UCSD-AML1 (cell line): ENCODE results near the gene USP32.

Experiments
- DNase-seq: peaks from one replicate; lab custom pipeline; 2025; ENCODE audit not compliant: unreplicated experiment; lab: John Stamatoyannopoulos, UW

The USP32 gene

DNA sequence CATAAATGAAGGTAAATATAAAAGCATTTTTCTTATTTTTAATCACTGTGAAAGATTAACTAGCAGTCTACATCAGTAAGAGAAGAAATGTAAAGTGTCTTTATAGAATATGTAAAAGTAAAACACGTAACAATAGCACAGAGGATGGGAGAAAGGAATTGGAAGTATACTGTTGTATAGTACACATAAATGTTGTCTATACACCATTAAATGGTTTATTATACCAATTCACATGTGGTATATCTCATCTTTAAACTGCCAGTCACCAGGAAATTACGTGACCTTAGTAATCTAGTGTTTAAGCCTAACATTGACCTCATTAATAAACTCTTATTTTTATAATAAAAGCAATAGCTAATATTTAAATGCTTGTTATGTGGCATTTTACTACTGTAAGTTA is 87.4 kb downstream of the USP32 start:
- no peak for DNase-seq

DNA sequence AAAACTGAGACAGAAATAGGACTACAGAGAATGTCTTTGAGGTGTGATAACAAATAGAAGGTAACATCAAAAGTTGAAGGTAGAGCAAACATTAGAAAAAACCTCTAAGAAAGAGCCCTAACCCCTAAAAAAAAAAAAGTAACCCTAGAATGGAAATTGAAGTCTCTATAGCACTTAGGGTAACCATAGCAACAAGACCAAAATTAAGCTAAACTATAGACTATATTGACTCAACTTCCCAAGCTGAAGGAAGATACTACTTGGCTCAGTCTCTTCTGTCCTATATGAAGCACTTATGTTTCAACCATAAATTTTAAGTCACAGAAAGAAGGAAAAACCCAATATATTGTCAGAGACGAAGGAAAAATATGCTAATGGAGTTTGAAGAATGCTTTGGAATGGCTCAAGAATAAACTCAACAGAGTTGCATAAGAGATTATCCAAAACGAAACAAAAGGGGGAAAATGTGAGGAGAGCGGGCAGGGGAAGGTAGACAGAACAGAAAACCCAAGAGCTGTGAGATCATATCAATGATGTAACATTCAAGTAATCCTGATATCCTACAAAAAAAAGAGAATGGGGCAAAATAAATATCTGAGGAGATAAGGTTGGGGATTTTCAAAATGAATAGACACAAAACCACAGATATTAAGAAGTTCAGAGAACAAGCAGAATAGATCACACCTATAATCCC is 88.4 kb downstream of the USP32 start:
- no peak for DNase-seq

DNA sequence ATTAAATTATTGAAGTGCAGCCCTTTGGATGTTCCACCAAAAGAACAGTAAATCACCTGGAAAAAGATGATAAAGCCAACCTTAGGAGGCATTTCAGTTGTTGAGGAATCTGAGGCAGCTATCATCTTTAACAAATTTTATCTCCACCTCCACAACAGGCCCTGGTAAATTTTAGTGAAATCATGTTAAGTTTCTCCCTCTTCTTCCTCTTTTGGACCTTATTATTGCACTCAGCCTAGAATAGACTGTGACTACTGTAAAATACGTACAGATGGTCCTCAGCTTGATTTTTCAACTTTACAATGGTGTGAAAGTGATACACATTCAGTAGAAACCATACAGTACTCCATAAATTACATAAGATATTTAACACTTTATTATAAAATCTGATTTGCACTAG is 90.3 kb downstream of the USP32 start:
- DNase-seq, result no peak

DNA sequence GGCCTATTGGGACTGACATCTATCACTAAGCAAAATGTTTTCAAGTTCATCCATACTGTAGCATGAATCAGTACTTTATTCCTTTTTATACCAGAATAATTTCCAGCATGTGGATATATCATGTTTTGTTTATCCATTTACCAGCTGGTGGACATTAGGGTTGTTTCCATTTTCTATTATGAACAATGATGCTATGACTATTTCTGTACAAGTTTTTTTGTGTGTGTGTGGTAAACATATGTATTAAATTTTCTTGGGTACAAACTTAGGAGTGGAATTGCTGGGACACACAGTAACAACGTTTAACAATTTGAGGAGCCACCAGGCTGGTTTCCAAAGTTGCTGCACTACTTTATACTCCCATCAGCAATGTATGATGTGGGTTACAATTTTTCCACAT is 91.0 kb downstream of the USP32 start:
- no peak for DNase-seq

DNA sequence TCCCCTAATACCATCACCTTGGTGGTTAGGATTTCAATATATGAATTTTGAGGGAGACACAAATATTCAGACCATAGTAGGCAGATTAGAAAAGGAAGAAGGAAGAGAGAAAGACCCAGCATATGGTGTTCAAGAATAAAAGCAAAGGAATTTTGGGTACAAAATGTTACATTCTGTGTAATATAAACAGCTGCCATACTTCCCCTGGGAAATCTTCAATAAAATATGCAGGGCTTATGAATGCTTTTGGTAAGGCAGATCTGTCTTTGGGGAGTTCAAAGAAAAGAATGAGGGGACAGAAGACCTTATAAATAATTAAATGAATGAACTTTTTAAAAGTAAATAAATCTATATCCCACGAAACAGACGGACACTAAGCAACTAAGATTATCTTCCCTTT is 91.9 kb downstream of the USP32 start:
- DNase-seq, result no peak

DNA sequence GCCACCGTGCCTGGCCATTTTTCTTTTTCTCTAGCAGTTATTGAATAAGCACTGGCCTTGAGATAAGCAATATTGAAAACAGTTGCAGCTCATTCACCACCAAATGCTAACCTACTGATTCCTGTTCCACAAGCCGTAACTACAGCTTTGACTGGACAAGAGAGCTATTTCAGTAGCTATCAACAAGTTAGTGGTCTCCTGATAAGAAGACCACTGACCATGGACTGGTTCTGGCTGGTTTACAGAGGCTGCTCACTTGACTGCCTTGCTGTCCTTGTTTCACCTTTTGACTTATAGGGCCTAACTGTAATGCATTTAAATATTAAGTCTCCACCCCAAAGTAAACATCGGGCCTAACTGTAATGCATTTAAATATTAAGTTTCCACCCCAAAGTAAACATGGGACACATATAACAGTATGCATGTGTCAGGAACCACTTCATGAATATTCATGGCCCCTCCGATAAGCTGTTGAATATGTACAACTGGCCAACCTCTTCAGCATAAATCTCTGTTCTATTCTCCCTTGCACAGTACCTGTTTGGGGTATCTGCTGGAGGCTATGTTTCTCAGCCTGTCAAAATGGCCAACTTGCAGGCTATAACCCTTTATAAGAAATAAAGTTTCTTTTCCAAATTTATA is 94.1 kb downstream of the USP32 start:
- DNase-seq, result no peak

DNA sequence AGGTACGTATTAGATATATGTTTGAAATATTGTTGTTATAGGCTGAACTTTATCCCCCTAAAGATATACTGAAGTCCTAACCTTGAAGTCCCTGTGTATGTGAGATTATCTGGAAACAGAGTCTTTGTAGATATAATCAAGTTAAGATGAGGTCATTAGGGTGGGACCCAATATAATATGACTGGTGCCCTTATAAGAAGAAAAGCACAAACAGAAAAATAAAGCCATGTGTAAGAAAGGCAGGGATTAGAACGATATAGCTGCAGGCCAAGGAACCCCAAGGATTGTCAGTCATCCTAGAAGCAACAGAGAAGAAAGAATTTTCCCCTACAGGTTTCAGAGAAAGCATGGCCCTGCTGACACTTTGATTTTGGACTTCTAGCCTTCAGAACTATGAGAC is 95.8 kb downstream of the USP32 start:
- DNase-seq, result no peak

DNA sequence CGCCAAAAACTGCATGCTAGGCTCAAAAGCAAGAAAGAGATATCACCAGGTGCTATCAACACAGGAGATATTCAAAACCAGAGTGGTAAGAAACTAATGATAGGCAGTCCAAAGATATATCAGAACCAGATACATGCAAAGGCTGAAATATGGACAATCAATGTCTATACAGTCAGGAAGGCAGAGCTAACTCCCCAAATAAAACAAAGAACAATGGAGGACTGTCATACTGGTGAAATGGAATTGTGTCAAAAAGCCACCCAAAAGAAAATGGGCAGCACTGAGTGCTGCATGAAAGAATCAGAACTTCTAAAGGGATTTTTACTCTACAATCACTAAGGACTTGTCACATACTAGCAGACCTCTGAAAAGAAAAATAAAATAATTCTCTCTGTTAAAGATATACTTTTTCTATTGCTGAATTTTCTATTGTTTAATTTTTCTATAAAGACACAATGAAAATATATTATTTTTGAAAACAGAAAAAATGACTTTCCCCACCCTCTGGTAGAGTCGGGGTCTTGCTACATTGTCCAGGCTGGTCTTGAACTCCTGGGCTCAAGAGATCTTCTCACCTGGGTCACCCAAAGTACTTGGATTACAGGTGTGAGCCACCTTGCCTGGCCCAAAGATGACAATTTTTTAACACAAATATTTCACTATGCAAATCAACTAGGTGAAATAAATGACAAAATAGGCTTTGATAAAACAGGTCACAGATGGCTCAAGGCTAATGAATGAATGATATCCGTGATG is 98.2 kb downstream of the USP32 start:
- DNase-seq, result no peak

DNA sequence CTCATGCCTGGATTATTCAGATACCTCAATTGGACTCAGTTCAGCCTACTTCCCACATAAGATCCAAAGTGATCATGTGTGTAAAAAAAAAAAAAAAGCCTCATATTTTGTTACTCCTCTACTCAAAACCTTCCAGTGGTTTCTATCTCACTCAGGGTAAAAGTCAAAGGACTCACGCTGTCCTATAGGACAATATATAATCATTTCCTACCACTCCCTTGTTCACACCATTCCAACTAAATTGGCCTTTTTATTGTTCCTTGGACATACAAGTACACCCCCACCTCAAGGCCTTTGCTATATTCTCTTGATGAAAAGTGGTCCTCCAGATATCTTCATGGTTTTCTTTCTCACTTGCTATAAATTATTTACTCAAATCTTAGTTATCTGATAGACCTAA is 99.2 kb downstream of the USP32 start:
- DNase-seq, result no peak

DNA sequence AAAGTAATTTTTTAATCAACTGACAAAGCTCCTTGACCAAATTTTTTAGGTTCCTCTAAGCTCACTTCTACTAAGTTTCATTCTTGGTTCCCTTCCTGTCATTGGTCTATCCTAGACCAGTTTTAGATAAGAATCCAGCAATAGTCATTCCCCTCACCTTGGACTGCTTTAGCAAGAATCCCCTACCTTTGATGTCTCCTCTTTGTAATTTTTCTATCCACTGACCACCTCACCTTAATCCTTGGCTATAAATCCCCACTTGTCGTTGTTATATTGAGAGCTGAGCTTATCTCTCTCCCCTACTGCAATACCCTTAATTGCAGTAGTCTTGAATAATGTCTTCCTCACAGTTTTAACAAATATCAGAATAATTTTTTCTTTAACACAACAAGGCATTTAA is 107.2 kb downstream of the USP32 start:
- no peak for DNase-seq

DNA sequence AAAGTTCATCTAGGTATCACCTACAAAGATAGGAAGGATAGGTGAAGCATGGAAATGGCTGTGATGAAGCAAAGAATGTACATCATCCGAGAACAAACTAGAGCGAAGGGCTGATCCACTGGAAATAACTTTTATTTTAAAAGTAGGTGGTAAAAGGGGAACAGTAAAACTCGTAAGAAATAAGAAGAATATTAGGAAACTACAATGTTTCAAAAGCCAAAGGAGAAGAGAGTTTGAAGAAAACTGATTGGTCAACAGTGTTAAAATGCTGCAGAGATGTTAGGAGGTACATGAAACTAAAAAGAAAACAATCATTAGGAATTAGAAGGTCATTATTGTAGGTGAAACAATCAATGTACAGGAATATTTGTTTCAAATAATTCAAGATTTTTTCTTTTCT is 108.1 kb downstream of the USP32 start:
- DNase-seq, result no peak

DNA sequence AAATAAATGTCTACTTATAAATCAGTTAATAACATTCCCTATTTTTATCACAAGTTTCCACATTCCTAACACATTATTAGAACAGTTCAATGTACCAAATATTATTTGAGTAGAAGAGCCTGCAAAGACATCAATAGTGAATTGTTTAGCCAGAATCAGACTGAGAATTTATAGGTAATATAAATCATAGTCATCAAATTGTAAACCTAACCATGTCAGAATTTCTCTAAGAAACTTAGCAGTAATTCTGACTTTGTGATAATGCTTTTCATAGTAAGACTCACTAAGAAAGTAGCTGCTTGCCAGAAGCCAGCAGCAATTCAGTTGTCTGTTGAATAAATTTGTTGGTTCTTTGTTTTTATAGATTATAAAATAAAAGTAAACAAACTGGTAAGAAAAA is 111.3 kb downstream of the USP32 start:
- DNase-seq, result no peak

DNA sequence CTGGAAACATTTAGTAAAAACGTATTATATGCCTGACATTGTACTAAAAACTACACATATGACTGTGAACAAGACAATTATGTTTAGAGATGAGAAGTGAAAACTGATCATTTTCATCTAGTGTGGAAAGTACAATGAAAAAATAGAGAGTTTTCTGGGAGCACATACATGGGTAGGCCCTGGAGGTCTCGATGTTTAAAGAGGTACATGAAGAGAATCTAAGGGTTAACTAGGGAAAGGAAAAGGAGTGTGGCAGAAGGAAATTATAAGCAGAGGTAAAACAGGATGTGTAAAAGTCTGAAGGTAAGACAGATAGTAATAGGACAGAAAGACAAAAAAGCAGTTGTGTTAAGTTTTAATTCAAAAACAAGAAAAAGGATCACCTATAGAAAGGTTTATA is 113.7 kb downstream of the USP32 start:
- DNase-seq, result no peak

DNA sequence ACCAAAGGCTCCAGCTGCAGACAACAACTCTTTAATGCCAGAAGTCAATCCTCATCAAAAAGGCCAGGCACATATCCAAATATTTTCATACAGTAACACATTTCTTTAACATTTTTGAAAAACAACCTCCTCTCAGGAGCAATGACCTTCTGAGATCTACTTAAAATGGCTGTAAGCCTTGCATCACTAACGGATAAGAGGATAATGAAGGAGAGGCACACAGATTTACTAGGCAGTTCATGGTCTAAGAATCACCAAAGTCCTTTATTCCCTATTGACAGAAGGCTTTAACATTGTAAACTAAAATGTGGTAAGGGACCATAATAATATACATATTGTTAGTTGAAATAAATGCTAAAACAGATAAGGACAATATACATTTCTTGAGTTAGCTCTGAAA is 114.7 kb downstream of the USP32 start:
- DNase-seq, result no peak

DNA sequence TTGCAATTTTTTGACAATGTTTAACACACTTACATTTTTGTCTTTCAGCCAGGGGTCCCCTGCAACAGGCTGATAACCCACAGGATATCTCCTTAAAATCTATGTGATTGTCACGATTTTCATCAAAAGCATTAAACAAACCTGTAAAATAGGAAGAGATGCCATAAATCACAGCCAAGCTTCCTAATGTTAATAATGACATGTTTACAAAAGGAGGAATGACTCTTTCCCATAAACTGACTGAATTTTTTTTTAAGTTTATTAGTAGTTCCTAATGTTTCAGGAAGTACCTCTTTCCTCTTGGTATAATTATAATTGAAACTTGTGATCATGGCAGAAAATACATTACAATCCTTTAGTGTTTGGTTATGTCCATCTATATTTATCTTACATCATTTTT is 122.5 kb downstream of the USP32 start:
- DNase-seq, result no peak

DNA sequence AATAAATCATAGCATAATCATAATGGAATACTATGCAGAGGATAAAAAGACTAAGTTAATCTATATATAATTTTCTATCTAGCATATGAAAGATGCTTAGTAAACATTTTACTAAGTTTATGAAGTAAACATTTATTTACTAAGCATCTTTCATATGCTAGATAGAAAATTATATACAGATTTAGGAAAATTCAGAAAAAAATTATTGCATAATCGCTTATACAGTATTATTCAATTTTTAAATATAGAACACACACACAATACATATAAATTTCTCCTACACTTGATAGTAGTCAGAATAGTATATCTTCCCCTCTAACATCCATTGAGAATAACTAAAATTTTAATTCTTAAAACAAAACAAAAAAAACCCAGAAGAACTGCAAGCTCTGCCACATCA is 131.4 kb downstream of the USP32 start:
- DNase-seq, result no peak

DNA sequence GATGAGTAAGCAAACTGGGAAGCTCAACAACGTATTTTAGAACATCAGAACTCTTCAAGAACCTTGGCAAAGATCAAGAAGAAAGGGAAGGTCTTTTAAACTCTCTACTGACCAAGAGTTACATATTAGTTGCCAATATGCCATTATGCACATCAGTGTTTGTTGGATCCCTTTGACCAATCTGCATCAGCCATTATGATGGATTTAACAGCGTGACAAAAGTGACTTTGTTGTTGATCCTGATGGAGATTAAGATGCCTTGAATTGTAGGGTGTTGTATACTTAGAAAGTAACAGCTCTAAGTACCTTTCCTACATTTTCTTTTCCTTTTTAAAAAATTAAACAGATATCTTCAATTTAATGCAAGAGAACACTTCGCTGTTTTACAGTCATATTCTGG is 133.6 kb downstream of the USP32 start:
- no peak for DNase-seq

DNA sequence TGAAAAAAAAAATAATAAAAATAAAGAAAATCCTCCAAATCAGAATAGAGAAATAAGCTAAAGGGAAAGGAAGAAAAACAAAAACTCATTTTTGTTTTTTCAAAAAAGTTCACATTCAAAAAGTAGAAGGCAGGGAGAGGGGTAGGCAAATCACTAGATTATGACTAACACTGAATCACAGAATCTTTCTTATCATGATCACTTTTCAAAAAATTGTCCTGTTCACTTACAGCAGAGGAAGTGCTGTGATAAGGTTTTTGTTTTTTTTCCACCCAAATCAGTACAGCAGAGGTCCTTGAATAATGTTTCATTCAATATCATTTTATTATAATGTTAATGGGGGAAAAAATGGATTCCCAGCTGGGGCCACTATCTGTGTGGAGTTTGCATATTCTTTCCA is 135.8 kb downstream of the USP32 start:
- DNase-seq, result no peak

DNA sequence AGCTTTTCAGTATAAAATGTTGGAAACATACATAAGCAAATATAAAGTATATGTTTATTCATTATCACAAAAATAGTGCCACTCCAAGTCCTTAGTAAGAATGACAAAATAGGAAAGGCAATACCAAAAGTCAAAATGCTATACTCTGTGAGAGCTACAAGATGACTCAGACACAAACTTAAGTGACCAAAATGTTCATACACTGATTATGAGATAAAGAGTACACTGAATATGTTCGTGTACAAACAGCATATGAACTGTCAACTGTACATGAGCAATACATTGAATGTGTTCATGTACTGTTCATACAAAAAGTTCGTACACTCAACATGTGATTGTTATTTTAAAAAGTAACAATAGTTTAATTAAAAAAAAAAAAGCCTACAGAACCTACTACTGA is 138.9 kb downstream of the USP32 start:
- no peak for DNase-seq

DNA sequence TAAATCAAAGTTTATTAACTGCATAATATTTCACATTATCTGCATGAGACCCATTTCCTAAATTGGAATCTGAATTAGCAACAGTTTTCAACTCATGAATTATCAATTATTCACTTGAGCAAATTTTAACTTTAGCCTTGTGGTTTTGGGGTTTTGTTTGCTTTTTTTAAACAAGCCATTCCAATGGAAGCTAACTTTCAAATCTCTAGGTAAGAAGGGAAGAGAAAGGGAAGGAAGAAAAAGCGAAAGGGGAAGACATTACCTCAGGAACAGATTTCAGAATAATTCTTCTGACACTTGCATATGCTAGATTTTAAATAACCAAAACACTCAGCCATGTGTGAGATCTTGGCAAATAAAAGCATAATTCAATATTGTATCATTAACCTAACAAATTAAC is 139.5 kb downstream of the USP32 start:
- no peak for DNase-seq

DNA sequence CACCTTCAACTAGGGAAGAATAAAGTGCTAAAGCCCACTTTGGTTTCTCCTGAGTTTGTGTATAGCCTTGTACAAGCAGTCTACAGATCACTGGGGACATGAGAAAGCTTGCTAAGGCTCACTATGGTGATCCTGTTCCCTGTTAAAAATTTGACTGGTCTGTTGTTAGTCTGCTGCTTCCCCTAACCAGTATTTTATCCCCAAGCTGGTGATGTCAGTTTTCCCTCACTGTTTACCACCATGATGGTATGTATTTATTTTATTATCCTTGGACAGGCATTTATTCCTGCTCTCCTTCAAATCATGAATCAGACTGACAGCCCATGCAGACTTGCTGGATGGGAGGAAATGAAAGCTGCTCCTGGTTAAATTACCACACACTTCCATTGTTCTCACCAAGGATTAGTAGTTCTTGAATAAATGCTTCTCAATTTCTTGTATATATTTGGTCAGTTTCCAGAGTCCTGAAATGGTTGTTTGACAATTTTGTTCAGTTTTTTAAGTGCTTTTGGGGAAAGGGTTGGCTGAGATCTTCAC is 142.6 kb downstream of the USP32 start:
- DNase-seq, result no peak

DNA sequence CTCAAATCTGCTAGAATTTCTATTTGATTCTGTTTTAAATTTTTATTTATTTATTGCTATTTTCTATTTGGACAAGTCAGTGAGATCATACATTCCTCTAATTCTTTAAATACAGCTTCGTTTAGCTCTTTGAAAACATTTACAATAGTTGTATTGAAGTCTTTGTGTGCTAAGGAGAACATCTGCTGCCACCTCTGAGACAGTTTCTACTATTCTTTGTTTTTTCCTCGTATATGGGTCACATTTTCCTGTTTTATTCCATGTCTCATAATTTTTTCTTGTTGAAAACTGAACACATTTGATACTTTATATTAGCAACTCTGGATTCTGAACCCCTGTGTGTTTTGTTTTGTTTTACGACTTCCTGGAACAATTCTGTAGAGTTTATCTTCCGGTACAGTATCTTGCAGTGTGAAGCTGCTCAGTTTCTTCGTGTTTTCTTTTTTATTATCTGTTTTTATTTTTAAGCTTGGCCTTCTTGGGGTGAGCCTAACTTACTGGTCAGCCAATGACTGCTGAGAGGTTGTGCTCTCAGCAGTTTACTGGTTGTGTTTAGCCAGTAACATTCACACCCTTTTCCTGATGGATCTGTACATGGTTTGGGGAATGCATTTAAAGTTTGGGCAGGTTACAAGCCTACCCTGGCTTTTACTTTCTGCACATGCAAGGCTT is 143.2 kb downstream of the USP32 start:
- no peak for DNase-seq
